NCI-H2227 (cell line): ENCODE results near the gene FAM110A.
"Not testable (repeated sequence)": the region's sequence is repeated elsewhere in the genome, so short reads cannot be mapped to it uniquely, and the experiment has no call there.

Source experiments
- DNase-seq: peaks from one replicate; lab custom pipeline; 2025; ENCODE audit not compliant: unreplicated experiment; lab: John Stamatoyannopoulos, UW

Gene FAM110A

DNA sequence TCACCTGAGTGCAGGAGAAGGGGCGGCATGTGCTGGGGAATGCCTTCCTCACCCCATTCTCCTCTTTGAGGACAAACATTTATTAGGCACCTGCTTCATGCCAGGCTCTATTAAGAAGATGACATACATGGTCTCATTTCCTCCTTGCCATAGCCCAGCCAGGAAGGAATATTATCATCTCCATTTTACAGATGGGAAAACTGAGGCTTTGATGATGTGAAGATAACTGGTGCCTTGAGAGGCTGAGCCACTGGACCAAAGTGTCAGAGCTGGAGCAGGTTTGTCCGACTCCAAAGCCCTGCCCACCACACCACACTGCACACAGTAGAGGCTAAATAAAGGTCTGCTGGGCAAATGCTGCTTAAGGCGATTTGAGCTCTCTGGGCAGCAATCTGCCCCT lies 37.2 kb downstream of the FAM110A start:
- no peak for DNase-seq

DNA sequence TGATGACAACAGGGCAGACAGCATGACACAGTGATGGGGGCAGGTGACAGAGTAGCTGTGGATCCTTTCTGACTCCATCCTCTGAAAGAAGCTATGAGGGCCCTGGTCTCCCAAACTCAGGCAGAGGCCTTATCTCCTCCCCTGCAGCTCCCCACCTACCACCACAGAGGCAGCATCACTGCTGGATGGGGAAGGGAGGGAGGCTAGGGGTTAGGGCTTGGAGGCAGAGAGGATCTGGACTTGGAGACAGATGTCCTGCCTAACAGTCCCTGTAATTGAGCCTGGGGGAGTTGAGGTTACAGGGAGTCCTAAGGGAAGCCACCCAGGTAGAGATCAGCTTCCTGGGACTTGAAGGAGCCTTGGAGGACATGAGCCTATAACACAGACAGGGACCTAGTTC lies 37.9 kb downstream of the FAM110A start:
- DNase-seq: no peak

- DNase-seq: no peak
Observed at GRCh38 chr20:871948-872347, 38.4 kb downstream of the FAM110A start.

DNA sequence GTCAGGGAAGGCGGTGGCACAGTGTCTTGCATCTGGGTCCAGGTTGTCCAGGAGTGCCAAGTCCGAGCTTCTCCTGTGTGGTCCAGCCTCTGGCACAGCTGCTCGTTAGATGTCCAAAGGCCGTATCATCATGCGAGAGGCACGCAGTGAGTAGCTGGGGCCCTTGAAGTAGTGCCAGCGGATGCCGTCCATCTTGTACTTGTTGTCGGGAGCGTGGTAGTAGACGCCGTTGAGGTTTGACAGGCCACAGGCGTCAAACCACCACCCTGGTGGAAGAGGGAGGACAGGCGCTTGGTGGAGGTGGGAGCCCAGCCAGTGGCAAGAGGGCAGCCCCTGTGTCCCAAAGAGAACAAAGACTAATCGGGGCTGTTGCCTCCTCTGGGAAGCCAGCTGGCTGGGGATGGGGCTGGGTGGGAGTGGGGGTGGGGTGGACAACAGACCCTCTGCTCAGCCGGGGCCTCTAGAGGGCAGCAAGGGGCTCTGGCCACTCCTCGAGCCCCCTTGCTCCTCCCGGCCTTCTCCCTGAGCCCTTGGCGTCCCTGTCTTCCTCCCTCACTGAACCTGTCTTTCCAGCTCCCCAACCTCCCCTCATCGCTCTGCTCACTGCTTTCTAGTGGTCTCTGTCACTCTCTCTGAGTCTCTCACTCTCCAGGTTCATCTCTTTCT lies 39.5 kb downstream of the FAM110A start:
- no peak for DNase-seq

DNA sequence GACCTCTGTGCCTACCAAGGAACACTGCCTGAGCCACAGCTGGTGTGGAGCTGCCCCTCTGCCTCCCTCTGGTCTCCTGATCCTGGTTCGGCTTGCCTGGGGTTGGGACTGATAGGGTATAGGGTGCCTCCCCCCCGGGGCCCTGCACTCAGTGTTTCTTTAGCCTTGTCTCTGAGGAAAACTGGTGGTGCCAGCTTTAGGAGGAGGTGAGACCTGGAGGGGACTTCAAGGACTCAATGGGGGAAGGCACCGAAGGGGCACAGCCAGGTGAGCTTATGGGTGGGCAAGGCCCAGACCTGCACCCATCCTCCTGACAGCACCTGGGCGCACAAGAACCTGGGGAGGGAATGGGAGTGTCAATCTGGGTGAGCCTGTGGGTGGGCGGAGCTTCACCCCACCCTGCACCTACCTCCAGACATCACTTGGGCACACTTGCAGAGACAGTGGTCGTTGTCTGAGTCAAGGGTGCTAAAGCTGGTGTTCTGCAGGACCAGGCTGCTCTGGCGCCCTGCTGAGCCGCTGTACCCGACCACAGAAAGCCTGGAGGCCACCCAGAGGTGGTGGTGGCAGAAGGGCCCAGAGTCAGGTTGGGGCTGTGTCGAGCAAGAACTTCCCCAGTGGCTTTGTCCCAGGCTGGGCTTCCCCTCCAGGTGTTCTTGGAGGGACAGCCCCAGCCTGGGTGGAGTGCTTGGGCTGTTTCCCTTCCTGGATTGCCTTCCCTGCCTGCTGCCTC lies 40.5 kb downstream of the FAM110A start:
- DNase-seq: no peak

GRCh38 chr20:875115-875514 lies 41.6 kb downstream of the FAM110A start:
- DNase-seq: no peak

DNA sequence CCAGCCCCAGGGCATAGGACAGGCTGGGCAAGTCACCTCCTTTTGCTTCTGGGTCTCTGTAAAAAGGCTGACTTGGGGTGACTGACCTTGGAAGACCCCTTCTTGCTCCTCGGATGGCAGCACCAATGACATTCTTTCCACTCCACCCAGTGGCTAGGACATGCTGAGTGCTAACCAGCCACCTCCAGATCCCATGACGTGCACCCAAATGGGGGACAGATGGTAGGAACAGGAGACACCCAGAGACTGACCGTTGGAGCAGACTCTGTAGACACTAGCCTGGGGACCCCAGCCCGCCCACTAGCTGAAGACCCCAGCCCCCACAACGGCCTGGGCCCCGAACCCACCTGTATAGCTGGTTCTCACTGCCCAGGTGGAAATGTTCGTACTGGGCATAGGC lies 44.3 kb downstream of the FAM110A start:
- no peak for DNase-seq

- DNase-seq: no peak
Observed at GRCh38 chr20:878511-879307, 45.2 kb downstream of the FAM110A start.

- DNase-seq: no peak
Observed at GRCh38 chr20:879626-880025, 46.1 kb downstream of the FAM110A start.

DNA sequence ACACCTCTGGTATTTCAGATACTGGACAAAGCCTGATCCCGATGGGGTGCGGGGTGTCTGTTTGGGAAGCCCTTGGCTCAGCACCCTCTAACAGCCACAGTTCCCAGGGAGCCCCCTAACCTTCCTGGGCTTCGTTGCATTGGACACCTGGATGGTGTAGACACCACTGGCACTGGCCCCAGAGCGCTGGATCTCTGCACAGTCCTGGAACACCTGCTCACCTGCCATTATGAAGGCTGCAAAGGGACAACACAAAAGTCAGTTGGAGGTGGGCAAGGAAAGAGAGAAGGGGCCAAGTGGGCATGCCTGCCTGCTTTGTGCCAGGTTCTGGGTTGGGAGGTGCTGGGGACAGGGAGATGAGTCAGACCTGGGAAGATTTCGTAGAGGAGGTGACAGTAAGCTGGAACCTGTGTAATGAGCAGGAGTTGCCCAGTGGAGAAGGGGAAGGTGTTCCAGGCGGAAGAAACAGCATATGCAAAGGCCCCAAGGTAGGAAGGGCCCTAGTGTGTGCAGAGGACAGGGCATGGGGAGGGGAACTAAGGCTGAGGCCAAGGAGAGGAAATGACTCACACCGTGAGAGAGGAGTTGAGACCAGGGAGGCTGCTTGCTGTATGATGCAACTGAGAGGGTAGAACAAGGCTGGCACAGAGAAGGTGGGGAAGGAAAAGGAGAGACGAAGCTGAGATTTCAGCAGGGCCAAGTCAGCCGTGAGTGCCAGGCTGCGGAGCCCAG lies 47.7 kb downstream of the FAM110A start:
- no peak for DNase-seq

- no peak for DNase-seq
Observed at GRCh38 chr20:881783-882144, 48.2 kb downstream of the FAM110A start.

GRCh38 chr20:884983-885952 lies 51.8 kb downstream of the FAM110A start:
- DNase-seq: peak; percentile 67

- no peak for DNase-seq
Observed at GRCh38 chr20:887137-887536, 53.6 kb downstream of the FAM110A start.

DNA sequence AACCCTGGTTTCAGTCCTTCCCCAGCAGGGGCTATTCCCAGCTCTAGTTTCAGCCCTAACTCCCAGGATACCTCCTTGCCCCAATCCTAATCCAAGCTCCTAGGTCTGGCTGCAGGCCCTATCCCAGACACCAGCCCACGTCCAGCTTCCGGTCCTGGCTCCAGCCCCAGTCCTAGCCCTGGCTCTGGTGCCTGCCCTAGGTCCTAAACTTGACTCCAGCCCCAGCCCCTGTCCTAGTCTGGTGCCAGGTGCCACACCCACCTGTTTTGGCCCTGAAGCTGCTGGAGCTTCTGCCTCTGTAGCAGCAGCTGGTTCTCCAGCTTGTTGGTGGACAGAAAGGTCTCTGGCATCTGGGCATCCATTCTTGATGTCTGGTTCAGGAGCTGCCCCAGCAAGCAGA lies 54.5 kb downstream of the FAM110A start:
- DNase-seq: no peak

- no peak for DNase-seq
Observed at GRCh38 chr20:889106-889505, 55.6 kb downstream of the FAM110A start.

DNA sequence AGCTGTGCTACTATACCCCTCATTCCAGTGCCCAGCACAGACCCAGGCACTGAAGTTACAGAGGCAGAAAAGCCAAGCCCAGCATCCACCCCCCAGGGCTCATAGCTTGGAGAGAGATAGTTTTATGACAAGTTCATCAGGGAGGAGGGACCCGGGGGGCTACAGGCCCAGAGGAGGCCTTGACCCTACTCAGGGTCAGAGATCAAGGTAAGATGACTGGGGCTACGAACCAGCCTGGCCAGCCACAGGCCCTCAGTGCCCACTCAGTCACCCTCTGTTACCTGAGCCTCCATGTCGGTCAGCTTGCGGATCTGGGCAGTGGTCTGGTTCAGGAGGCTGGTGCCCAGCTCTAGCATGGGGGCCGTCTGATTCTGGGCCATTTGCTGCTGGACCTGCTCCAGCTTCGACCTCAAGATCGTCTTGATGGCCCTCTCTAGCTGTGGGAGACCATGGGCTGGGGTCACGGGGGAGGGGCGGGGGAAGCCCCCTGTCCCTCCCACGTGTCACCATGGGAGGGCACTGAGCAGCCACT lies 56.5 kb downstream of the FAM110A start:
- DNase-seq: no peak

GRCh38 chr20:890666-891057 lies 57.1 kb downstream of the FAM110A start:
- no peak for DNase-seq

DNA sequence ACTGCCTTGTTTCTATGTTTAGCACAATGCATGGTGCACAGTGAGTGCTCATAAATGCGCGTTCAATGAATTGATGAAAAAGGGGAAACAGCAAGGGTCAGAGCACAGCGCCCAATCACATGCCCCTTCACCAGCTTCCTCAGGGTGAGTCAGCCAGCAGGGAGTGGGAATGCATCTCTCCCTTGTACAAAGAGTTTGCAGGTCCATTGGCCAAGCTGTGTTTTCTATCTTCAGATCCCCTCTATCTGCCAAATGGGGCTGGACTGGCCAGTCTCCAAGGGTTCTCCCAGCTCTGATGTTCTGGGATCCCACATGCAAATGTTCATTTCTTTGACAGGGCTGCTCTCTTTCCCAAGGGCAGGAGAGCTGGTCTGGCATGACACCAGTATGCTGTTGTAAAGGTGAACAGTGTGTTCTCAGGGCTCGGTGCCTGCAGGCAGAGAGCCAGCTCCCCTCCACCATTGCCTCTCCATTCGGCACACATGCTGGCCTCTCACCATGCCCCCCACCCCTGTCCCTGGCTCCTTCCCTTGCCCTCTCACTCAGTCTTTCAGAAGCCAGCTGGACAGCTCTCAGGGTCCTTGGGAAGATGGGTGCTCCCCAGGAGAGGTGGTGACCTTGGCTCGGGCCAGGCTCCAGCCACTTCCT lies 57.7 kb downstream of the FAM110A start:
- no peak for DNase-seq

GRCh38 chr20:891706-892080 lies 58.2 kb downstream of the FAM110A start:
- DNase-seq: no peak

GRCh38 chr20:892371-892770 lies 58.9 kb downstream of the FAM110A start:
- not testable (repeated sequence) for DNase-seq
